ENCODE data around the gene CXorf49B. TPM values are rescaled to one million over a fixed set of nuclear protein-coding genes. Genes with fewer than 3 reads are reported as not detected.
"Not testable (repeated sequence)": the region's sequence is repeated elsewhere in the genome, so short reads cannot be mapped to it uniquely, and the experiment has no call there.

CXorf49B gene
- total RNA-seq, 1 donor from 2014 or later = not detected

DNA sequence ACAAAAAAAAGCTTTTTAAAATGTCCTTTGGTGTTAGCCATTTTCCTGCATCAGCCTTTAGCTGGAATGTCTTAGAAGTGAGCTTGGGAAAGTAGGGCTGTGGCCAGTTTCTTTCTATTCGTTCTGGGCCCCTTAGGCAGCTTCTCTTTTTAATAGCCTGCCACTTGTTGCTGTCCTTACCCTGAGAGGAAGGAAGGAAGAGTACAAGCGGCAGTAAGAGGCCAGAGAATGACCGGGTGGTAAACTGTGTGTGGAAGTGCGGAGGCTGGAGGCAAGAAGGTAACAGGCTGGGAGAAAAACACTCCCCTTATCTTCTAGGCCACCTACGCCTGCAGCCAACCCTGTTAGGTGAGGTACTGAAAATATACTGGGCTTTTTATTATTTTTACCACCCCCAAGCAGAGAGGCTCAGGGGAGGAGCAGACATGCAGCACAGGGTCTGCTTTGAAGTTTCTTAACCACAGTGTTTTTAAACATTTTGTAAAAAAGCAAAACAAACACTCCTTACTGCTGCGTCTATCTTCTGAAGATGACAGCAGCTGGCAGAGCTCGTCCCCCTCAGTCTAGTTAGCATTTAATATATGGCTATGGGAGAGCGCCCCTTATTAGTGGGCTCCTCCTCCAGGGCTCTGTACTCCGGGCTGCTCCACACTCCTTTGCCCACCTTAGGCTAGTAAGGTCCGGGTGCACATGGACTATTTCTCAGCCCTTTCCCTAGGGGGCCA lies 19.2 kb downstream of the CXorf49B start:
- H3K4me3 Mint-ChIP-seq (ENCODE audit: unreplicated experiment); H3K36me3 Mint-ChIP-seq (ENCODE audit: low read depth, unreplicated experiment); H3K9me3 Mint-ChIP-seq (ENCODE audit: unreplicated experiment); H3K27ac Mint-ChIP-seq (ENCODE audit: unreplicated experiment); H3K4me1 Mint-ChIP-seq (ENCODE audit: unreplicated experiment); H3K27me3 Mint-ChIP-seq (ENCODE audit: unreplicated experiment); DNase-seq (ENCODE audit: low spot score): not testable (repeated sequence)

DNA sequence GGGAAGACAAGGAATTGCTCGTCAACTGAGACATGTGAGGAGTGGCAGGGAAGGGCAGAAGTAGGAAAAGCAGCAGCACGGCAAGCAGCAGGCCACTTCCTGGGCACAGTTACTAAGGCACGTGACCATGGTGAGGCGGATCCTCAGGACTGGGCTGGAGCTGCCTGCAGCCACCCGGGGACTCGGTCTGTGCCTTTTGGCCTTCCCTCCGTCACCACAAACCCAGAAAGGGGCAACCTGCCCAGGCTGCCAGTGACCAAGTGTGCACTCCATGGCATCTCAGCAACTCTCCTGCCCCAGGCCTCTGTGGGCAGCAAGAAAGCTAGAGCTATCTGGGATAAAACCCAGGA lies 19.8 kb downstream of the CXorf49B start:
- H3K36me3 Mint-ChIP-seq (ENCODE audit: low read depth, unreplicated experiment); H3K27ac Mint-ChIP-seq (ENCODE audit: unreplicated experiment); H3K4me1 Mint-ChIP-seq (ENCODE audit: unreplicated experiment); H3K27me3 Mint-ChIP-seq (ENCODE audit: unreplicated experiment); H3K4me3 Mint-ChIP-seq (ENCODE audit: unreplicated experiment); H3K9me3 Mint-ChIP-seq (ENCODE audit: unreplicated experiment); DNase-seq (ENCODE audit: low spot score): not testable (repeated sequence)

DNA sequence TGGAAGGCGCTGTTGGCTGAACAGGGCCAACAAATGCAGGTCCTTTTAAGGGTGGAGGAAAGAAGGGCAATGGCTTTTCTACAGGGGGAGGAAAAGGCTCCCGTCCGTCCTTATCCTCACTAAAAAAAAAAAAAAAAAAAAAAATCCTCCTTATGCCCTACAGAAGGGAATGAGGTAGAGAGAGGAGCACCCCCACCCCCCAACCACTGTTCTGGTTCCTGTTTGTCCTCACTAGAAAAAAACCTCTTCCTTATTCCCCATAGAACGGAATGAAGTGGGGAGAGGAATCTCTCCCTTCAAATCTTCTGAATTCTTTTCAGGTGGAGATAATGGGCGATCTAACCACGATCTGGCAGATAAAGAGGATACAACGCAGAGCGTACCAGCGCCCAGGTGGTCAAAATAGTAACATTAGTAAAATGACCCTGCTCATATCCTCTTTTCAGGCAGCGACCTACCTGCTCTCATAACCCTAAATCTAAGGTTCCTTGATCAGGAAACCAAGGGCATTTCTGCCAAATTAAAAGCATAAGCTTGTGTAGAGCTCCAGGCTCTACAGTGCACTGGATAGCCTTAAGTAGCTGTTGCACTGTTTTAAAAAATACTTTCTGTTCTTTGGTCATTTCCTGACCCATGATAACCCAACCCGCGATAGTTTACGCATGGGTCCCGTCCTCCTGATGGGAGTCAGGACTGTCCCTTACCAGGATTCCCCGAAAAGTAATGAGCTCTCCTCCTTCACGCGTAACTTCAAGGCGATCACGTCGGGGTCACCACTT lies 20.6 kb downstream of the CXorf49B start:
- not testable (repeated sequence) for H3K4me3 Mint-ChIP-seq (ENCODE audit: unreplicated experiment); H3K27me3 Mint-ChIP-seq (ENCODE audit: unreplicated experiment); H3K27ac Mint-ChIP-seq (ENCODE audit: unreplicated experiment); H3K9me3 Mint-ChIP-seq (ENCODE audit: unreplicated experiment); DNase-seq (ENCODE audit: low spot score); H3K4me1 Mint-ChIP-seq (ENCODE audit: unreplicated experiment); H3K36me3 Mint-ChIP-seq (ENCODE audit: low read depth, unreplicated experiment)

DNA sequence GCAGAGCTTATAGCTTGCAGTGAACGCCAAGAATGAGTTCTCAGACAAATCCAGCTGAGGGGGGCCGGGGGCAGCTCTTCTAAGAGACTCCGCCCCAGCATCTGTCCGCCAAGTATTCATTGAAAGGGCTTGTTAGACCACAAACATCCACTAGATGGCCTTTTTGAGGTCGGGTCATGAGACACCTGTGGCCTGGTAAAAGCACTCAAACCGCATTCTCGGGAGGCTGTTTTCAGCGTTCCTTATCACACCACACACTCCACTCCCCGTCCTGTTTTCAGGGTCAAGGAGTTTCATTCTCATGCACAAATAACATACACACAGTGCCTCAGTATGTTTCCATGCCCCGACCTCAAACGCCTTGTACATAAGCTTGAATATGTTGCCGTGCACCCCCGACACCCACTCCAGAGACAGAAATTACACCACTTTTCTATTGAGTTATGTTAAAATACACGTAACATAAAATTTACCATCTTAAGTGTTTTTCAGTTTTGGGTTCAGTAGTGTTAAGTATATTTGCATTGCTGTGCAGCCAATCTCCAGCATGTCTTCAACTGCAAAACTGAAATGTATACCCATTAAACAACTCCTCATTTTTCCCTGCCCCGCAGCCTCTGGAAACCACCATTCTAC lies 21.3 kb downstream of the CXorf49B start:
- DNase-seq (ENCODE audit: low spot score); H3K27me3 Mint-ChIP-seq (ENCODE audit: unreplicated experiment); H3K4me3 Mint-ChIP-seq (ENCODE audit: unreplicated experiment); H3K9me3 Mint-ChIP-seq (ENCODE audit: unreplicated experiment); H3K4me1 Mint-ChIP-seq (ENCODE audit: unreplicated experiment); H3K36me3 Mint-ChIP-seq (ENCODE audit: low read depth, unreplicated experiment); H3K27ac Mint-ChIP-seq (ENCODE audit: unreplicated experiment): not testable (repeated sequence)

DNA sequence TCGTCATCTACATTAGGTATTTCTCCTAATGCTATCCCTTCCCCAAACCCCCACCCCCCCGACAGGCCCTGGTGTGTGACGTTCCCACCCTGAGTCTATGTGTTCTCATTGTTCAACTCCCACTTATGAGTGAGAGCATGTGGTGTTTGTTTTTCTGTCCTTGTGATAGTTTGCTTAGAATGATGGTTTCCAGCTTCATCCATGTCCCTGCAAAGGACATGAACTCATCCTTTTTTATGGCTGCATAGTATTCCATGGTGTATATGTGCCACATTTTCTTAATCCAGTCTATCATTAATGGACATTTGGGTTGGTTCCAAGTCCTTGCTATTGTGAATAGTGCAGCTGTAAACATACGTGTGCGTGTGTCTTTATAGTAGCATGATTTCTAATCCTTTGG lies 43.3 kb downstream of the CXorf49B start:
- not testable (repeated sequence) for H3K27ac Mint-ChIP-seq (ENCODE audit: unreplicated experiment); H3K4me3 Mint-ChIP-seq (ENCODE audit: unreplicated experiment); H3K27me3 Mint-ChIP-seq (ENCODE audit: unreplicated experiment); H3K9me3 Mint-ChIP-seq (ENCODE audit: unreplicated experiment); H3K36me3 Mint-ChIP-seq (ENCODE audit: low read depth, unreplicated experiment); DNase-seq (ENCODE audit: low spot score); H3K4me1 Mint-ChIP-seq (ENCODE audit: unreplicated experiment)

DNA sequence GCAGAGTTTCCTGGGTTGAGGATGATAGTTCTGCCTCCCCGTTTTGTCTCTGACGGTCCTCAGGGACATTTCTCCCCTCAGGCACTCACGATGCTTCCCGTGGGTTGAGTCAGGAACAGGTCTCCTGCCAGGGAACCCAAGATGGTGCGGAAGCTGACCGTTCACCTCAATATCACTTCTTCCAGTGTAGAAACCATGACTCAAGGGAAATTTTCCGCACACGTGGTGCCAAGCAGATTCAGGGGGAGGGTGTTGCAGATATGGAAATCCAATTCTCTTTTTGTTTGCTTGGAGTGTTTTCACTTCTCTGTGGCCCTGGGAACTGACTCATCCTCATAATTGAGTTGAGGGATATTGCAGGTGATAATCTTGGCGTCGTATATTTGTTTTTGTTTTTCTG lies 46.7 kb downstream of the CXorf49B start:
- Mint-ChIP-seq H3K27ac (ENCODE audit: unreplicated experiment) (no peak overlapping the region), H3K36me3 (ENCODE audit: low read depth, unreplicated experiment) (no peaks in the 10 kb centered on the region), H3K27me3 (ENCODE audit: unreplicated experiment) (peaks cover 1% of the 10 kb centered on the region), H3K9me3 (ENCODE audit: unreplicated experiment) (no peaks in the 10 kb centered on the region), H3K4me3 (ENCODE audit: unreplicated experiment) (no peak overlapping the region), H3K4me1 (ENCODE audit: unreplicated experiment) (no peaks in the 10 kb centered on the region)
- DNase-seq (ENCODE audit: low spot score) = no peak
- TF ChIP-seq, protein P1, sequence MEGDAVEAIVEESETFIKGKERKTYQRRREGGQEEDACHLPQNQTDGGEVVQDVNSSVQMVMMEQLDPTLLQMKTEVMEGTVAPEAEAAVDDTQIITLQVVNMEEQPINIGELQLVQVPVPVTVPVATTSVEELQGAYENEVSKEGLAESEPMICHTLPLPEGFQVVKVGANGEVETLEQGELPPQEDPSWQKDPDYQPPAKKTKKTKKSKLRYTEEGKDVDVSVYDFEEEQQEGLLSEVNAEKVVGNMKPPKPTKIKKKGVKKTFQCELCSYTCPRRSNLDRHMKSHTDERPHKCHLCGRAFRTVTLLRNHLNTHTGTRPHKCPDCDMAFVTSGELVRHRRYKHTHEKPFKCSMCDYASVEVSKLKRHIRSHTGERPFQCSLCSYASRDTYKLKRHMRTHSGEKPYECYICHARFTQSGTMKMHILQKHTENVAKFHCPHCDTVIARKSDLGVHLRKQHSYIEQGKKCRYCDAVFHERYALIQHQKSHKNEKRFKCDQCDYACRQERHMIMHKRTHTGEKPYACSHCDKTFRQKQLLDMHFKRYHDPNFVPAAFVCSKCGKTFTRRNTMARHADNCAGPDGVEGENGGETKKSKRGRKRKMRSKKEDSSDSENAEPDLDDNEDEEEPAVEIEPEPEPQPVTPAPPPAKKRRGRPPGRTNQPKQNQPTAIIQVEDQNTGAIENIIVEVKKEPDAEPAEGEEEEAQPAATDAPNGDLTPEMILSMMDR (IDR thresholded peaks at IDR 0.05; ENCODE audit: unreplicated experiment) = no peak

DNA sequence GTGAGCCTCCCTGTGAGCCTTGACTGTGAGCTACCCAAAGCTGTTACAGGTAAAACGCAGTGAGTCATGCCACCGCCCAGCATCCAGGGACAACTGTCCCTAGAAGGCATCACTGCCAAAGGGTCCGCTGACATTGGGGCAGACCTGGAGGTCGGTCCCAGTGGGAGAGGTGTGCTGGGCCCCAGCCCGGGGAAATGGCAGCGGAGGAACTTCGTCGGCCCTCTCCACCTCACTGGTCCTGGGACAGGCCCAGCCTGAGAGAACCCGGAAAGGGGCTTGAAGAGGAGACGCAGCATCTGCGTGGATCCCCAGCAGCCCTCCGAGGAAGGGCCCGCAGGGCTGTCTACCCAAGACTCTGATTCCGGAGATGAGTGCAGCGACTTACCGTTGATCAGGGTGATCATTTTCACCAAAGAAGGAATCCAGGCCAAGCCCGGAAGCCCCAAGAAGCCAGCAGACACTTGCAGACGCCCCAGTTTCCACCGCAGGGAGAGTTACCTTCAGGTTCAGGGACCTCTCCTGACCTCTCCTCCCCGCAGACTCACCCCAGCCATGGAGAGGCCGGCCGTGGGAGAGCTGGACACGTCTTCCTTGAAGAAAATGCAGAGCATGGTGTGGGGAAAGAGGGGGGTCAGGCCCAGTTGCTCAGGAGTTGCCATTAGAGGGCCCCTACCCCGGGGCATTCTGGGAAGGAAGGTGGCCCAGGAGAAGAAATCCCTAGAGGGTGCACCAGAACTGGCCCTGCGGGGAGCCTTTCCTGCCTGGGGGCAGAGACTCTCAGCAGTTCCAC lies 51.2 kb downstream of the CXorf49B start:
- H3K9me3 Mint-ChIP-seq (ENCODE audit: unreplicated experiment) = no peaks in the 10 kb centered on the region
- TF ChIP-seq, protein P1 (IDR thresholded peaks at IDR 0.05; ENCODE audit: unreplicated experiment) = no peak

More for the DNA sequence above, 51.2 kb downstream of the CXorf49B start:
- H3K27ac Mint-ChIP-seq (ENCODE audit: unreplicated experiment) = no peak overlapping the region
- no peaks in the 10 kb centered on the region for H3K4me1 Mint-ChIP-seq (ENCODE audit: unreplicated experiment)
- no peak for DNase-seq (ENCODE audit: low spot score)
- no peaks in the 10 kb centered on the region for H3K36me3 Mint-ChIP-seq (ENCODE audit: low read depth, unreplicated experiment)
- H3K27me3 Mint-ChIP-seq (ENCODE audit: unreplicated experiment) = no peaks in the 10 kb centered on the region
- H3K4me3 Mint-ChIP-seq (ENCODE audit: unreplicated experiment) = no peak overlapping the region

Data from endothelial cell (in vitro differentiated cells).